Left renal cortex interstitium (tissue), 4 donors: ENCODE results near the gene RBM38. TPM values are rescaled to one million over a fixed set of nuclear protein-coding genes. Genes with fewer than 3 reads are reported as not detected.

Experiments used
- DNase-seq, 4 donors: peaks; one replicate each; pipeline ENCODE4 v3.0.0-alpha.2; 2013; ENCODE audit warnings: low read depth in 4 of 4, low spot score in 2 of 4, missing footprints in 1 of 4
- polyA plus RNA-seq, 4 donors: library from polyadenylated mRNA; unstranded; fragments of 120-200 nt; gene quantifications; one replicate each; pipeline ENCODE4 v1.2.1, GENCODE V29; 2013; ENCODE audit not compliant: insufficient read length in 4 of 4

RBM38 gene
- polyA plus RNA-seq, 4 donors = 24.6 to 43.8 (median 32.4) TPM

DNA sequence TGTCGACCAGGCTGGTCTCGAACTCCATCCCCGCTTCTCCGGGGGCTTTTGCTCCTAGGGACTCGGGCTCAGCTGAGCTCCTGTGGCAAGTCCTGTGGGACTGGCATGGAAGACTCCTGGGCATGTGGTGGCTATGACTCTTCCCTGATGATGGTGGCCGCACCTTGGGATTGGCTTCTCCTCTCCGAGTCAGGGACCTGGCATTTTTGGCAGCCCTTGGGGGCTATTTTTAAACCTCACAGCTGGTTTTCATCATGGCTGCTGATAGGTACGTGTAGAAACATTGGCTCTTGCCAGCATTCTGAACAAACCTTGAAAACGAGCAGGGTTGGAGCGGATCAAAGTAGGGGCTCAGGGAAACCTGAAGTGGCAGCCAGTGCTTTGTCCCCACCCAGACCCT, 54.1 kb downstream of the RBM38 start:
- DNase-seq = no peak

DNA sequence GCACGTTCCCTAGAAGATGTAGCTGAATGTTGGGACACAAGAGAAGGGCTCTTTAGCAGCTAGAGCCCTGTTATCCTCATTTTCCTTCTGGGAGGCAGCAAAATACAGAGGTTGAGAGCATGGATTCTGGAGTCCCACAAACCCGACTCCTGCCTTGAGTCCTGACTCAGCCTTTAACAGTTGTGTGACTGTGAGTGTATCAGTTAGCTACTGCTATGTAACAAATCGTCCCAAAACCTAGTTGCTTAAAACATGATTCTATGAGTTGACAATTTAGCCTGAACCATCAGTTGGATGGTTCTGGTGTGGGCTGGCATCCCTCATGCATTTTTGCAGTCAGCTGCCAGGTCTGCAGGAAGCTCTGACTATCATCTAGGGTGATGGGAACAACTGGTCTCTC, 54.6 kb downstream of the RBM38 start:
- no peak for DNase-seq

- DNase-seq = no peak
Observed at GRCh38 chr20:57448764-57449354, 57.7 kb downstream of the RBM38 start.

- no peak for DNase-seq
Observed at GRCh38 chr20:57449398-57450354, 58.5 kb downstream of the RBM38 start.

- DNase-seq = no peak
Observed at GRCh38 chr20:57450419-57450818, 59.2 kb downstream of the RBM38 start.

GRCh38 chr20:57450931-57451330, 59.7 kb downstream of the RBM38 start:
- no peak for DNase-seq

DNA sequence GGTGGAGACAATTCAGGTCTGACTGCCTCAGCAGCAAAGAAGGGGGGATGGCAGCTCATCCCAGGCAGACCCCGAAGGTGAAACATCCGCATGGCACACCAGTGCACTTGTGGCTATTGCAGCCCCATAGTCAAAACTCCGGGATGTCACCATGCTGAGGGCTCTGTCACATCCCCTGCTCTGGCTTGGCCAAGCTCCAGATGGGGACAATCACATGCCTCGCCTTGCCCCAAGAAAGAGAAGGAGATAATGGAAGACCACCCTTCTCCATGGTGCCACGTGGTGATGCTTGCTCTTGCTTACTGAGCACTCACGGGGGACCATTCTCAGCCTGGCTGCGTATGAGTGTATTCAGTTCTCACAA, 60.2 kb downstream of the RBM38 start:
- no peak for DNase-seq

GRCh38 chr20:57451795-57452661, 60.8 kb downstream of the RBM38 start:
- no peak for DNase-seq

GRCh38 chr20:57455386-57455785, 64.2 kb downstream of the RBM38 start:
- DNase-seq = no peak

DNA sequence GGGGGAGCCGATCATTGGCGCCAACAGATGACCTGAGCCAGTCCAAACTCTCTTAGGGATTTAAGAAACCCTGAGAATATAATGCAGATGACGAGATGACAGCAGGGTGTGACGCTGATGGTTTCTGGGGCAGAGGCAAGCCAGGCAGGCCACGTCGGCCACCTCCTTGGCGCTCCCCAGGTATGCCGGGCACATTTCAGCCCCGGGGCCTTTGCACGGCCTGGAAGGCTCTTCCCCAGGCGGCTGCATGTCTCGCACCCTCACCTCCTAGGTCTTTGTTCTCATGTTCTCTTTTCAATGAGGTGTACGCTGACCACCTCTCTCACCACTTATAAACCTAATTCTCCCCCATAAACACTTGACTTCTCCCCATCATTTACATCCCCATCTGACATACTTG, 64.9 kb downstream of the RBM38 start:
- no peak for DNase-seq

DNA sequence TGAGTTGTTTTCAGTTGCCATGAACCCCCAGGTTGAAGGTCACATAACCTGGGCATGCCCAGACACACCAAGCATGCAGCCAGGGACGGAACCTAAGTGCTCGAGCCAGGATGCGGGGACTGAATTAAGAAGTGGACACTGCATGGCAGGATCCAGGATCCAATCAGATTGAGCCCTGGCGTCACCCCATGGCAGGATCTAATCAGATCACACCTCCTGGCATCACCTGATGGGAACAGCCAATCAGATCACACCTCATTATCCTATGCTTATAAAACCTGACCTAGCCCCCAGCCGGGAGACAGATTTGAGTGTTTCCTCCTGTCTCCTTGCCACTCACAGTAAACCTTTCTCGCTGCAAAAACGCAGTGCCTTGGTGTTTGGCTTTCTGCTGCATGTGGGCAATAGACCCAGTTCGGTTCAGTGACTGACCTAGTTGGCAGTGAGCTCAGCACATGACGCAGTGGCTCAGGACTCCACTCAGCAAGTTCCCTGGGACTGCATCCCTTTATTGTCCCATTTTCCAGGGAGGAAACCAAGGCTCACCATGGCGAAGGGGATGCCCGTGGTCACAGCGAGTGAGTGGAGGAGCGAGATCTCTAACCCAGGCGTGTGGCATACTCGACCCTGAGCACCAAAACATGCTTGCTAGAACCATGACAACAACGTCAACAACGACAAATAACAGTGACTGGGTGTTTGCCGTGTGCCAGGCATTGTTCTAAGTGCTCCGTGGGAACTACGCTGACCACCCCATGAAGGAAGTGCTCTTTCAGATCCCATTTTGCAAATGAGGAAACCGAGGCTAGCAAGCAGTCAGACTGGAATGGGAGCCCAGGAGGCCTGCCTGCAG, 66.3 kb downstream of the RBM38 start:
- no peak for DNase-seq

GRCh38 chr20:57458400-57459160, 67.4 kb downstream of the RBM38 start:
- no peak for DNase-seq

Other genes with a start within 250 kb of the RBM38 start
- 100 to 1,000 TPM in 1 of 4 donors, 10 to 100 TPM in 3; 66.4 to 113 (median 91.3) TPM for gene BMP7, start 124.8 kb upstream of the RBM38 start, polyA plus RNA-seq
- not detected for gene SPO11, start 61.6 kb upstream of the RBM38 start, polyA plus RNA-seq
- 10 to 100 TPM; 54.4 to 58.3 (median 55.9) TPM for gene RAE1, start 40.1 kb upstream of the RBM38 start, polyA plus RNA-seq
- gene CTCFL, start 133.7 kb downstream of the RBM38 start, polyA plus RNA-seq = 1 to 10 TPM; 1.0 to 3.6 (median 2.5) TPM
- 10 to 100 TPM in 3 of 4 donors, 1 to 10 TPM in 1; 4.1 to 18.8 (median 12.1) TPM for gene PCK1, start 169.7 kb downstream of the RBM38 start, polyA plus RNA-seq
- gene ZBP1, start 229.0 kb downstream of the RBM38 start, polyA plus RNA-seq = under 1 TPM in 2 of 4 donors, not detected in 2; 0.05 to 0.22 TPM